BLaER1 treated with 17β-estradiol and CSF1 and Interleukin-3, amounts not matched to agents 10 nM and 100 nM (cell line): ENCODE results near the gene CYB5B.
A peak's percentile ranks its signal among the peaks of the same experiment; 100 is the strongest.
"Not testable (repeated sequence)": the region's sequence is repeated elsewhere in the genome, so short reads cannot be mapped to it uniquely, and the experiment has no call there.

Experiments used
- H3K27ac ChIP-seq, 11 experiments: shearing (Covaris generic); formaldehyde crosslinking; 2 replicates each; pipeline ENCODE4 v1.8.1; 2022
- H3K27me3 ChIP-seq, 11 experiments: shearing (Covaris generic); formaldehyde crosslinking; 2 replicates each; pipeline ENCODE4 v1.8.1; 2022
- H3K36me3 ChIP-seq, 11 experiments: shearing (Covaris generic); formaldehyde crosslinking; 2 replicates each; pipeline ENCODE4 v1.8.1; 2022
- H3K4me1 ChIP-seq, 10 experiments: shearing (Covaris generic); formaldehyde crosslinking; 2 replicates each; pipeline ENCODE4 v1.8.1; 2022
- H3K4me2 ChIP-seq, 11 experiments: shearing (Covaris generic); formaldehyde crosslinking; 2 replicates each; pipeline ENCODE4 v1.8.1; 2022
- H3K4me3 ChIP-seq, 10 experiments: shearing (Covaris generic); formaldehyde crosslinking; 2 replicates each; pipeline ENCODE4 v1.8.1; 2022
- H3K9ac ChIP-seq, 11 experiments: shearing (Covaris generic); formaldehyde crosslinking; 2 replicates each; pipeline ENCODE4 v1.8.1; 2022
- H3K9me3 ChIP-seq, 11 experiments: shearing (Covaris generic); formaldehyde crosslinking; replicated peaks in 1 of 11; 2 replicates each; pipeline ENCODE4 v1.8.1; 2022
- H4K20me1 ChIP-seq, 11 experiments: shearing (Covaris generic); formaldehyde crosslinking; 2 replicates each; pipeline ENCODE4 v1.8.1; 2022
- Cebpa-rat ChIP-seq, 11 experiments: shearing (Covaris generic); IDR thresholded peaks; 2 replicates each; pipeline ENCODE4 v1.8.1; 2022

The CYB5B gene

DNA sequence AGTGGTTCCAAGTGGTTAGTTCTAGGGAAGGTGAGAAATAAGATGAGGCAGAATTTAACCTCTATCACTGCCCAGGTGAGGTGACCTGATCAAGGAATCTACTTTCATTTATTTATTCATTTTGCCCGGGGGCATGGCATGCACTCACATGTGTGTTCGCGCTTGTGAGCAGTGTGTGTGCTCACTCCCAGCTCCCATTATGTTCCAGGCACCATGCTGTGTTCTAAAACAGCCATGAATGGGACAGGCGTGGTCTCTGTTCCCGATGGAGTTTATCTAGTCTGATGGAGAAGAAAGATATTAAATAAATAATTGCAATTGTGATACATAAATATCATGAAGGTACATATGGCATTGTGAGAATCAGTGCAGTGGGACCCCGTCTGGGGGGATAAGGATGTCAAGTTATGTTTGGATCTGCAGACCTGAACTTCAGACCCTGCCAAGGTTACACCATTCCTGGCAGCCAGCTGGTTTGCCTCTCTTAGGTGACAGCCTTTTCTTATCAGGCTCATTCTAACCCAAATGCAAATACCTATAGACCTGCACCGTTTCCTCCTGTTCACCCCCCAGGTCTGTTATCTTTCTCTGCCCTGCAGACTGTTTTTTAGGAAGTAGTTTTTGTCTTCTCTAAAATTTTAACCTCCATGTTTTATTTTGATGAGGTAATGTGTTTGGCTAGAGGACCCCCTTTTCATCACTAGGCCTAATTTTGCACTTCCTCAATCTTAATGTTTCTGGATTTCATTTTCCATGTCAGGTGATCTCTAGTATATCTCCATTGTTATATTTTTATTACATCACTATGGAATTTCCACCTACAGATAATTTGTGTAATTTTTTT, 11.8 kb downstream of the CYB5B start:
- no peak for TF ChIP-seq Cebpa-rat (IDR thresholded peaks at IDR 0.05)
- Histone ChIP-seq H3K4me3 (no peak overlapping the region), H3K9ac (no peak overlapping the region), H4K20me1 (peaks cover 6 to 99% (median 44%) of the 10 kb centered on the region in 11 experiments; a peak in 18 of 22 replicates), H3K36me3 (peaks cover 44 to 94% (median 70%) of the 10 kb centered on the region in 11 experiments), H3K4me2 (peak overlapping the region in 6 of 11 experiments; percentile 35 to 53 (median 44); a peak in 10 of 22 replicates), H3K9me3 (0 out of 22 replicates have a peak, but pooled peaks cover 0 to 5% (median 0%) of the 10 kb centered on the region in 11 experiments), H3K27me3 (no peaks in the 10 kb centered on the region), H3K27ac (no peak overlapping the region), H3K4me1 (peaks cover 0 to 55% (median 12%) of the 10 kb centered on the region in 10 experiments; a peak in 14 of 20 replicates)

DNA sequence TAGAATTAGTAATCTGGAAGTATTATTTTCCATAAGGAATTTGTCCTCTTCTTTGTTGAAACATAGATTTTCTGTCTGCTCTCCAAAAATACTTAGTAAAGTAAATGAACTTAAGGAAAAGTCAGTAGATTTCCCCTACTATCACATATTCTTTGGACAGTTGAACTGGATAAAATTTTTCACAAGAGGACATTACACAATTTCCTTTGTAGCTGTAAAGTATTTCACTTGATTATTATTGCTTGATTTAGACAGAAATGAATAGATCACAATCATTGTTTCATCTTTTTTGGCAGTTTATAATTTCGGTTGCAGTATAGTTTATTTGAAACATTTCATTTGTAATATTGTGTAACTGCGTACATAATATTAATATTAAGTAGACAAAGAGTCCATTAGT, 12.5 kb downstream of the CYB5B start:
- Histone ChIP-seq H3K27me3 (no peaks in the 10 kb centered on the region), H3K36me3 (peaks cover 37 to 90% (median 63%) of the 10 kb centered on the region in 11 experiments), H3K9me3 (0 out of 22 replicates have a peak, but pooled peaks cover 0 to 5% (median 0%) of the 10 kb centered on the region in 11 experiments)

DNA sequence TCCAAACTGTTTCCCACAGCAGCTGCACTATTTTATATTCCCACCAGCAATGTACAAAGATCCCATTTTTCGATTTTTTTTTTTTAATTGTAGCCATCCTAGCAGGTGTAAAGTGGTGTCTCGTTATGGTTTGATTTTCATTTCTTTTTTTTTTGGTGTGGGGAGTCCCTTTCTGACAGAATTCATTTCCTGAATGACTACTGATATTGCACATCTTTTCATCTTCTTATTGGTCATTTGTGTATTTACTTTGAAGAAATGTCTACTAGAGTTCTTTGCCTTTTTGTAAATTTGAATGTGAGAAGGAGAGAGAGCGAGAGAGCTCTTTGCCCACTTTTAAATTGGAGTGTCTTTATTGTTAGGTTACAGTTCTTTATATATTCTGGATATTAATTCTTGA, 14.0 kb downstream of the CYB5B start:
- Histone ChIP-seq H3K4me2 (peak overlapping the region in 2 of 11 experiments; percentile 3 to 28; a peak in 3 of 22 replicates), H3K9ac (no peak overlapping the region), H3K27ac (no peak overlapping the region)

More for the DNA sequence above, 12.5 kb downstream of the CYB5B start:
- peaks cover 6 to 97% (median 44%) of the 10 kb centered on the region in 11 experiments; a peak in 18 of 22 replicates for H4K20me1 ChIP-seq
- peak overlapping the region in 4 of 11 experiments; percentile 37 to 47 (median 44); a peak in 4 of 22 replicates for H3K4me2 ChIP-seq
- H3K4me1 ChIP-seq = peaks cover 0 to 56% (median 12%) of the 10 kb centered on the region in 10 experiments; a peak in 14 of 20 replicates
- no peak for TF ChIP-seq Cebpa-rat (IDR thresholded peaks at IDR 0.05)
- no peak overlapping the region for H3K4me3 ChIP-seq
- no peak overlapping the region for H3K9ac ChIP-seq
- no peak overlapping the region for H3K27ac ChIP-seq

DNA sequence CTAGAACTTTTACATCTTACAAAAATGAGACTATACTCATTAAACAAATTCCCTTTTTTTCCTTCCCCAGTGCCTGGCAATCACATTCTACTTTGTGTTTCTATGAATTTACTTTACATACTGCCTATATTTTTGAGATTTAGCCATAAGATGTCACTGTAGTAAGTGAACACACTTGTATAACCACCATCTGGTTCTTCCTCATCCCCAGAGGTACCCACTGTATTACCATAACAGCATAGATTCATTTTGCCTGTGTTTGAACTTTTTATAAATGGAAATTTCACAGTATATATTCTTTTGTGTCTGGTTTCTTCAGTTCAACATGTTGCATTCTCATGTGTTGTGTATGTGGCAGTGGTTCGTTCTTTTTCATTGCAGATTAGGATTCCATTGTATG, 15.8 kb downstream of the CYB5B start:
- Histone ChIP-seq H3K36me3 (peaks cover 18 to 69% (median 44%) of the 10 kb centered on the region in 11 experiments; a peak in 21 of 22 replicates), H3K9me3 (no peaks in the 10 kb centered on the region), H3K27me3 (no peaks in the 10 kb centered on the region), H3K4me3 (no peak overlapping the region), H3K4me2 (no peak overlapping the region), H3K4me1 (peaks cover 24 to 80% (median 40%) of the 10 kb centered on the region in 10 experiments), H3K27ac (no peak overlapping the region), H3K9ac (no peak overlapping the region), H4K20me1 (peaks cover 6 to 84% (median 34%) of the 10 kb centered on the region in 11 experiments; a peak in 18 of 22 replicates)
- TF ChIP-seq Cebpa-rat (IDR thresholded peaks at IDR 0.05) = no peak

More for the DNA sequence above, 14.0 kb downstream of the CYB5B start:
- Histone ChIP-seq H3K9me3 (no peaks in the 10 kb centered on the region), H3K36me3 (peaks cover 22 to 87% (median 59%) of the 10 kb centered on the region in 11 experiments; a peak in 21 of 22 replicates), H4K20me1 (peaks cover 6 to 84% (median 38%) of the 10 kb centered on the region in 11 experiments; a peak in 18 of 22 replicates), H3K4me3 (no peak overlapping the region), H3K4me1 (peaks cover 7 to 67% (median 22%) of the 10 kb centered on the region in 10 experiments), H3K27me3 (no peaks in the 10 kb centered on the region)
- TF ChIP-seq Cebpa-rat (IDR thresholded peaks at IDR 0.05) = no peak

DNA sequence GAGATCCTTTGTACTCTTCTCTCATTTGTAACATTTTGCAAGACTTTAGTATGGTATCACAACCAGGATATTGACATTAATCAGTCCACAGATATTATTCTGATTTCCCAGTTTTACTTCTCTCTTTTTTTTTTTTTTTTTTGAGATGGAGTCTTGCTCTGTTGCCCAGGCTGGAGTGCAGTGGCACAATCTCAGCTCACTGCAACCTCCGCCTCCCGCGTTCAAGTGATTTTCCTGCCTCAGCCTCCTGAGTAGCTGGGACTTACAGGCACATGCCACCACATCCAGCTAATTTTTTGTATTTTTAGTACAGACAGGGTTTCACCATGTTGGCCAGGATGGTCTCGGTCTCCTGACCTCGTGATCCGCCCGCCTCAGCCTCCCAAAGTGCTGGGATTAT, 16.6 kb downstream of the CYB5B start:
- not testable (repeated sequence) for H3K9ac ChIP-seq, H3K4me2 ChIP-seq, H3K9me3 ChIP-seq, H3K27ac ChIP-seq, H3K4me3 ChIP-seq, H3K27me3 ChIP-seq
- H3K36me3 ChIP-seq = peaks cover 11 to 62% (median 36%) of the 10 kb centered on the region in 11 experiments; a peak in 21 of 22 replicates
- H3K4me1 ChIP-seq = peaks cover 24 to 80% (median 39%) of the 10 kb centered on the region in 10 experiments
- H4K20me1 ChIP-seq = peaks cover 6 to 81% (median 29%) of the 10 kb centered on the region in 11 experiments; a peak in 18 of 22 replicates

DNA sequence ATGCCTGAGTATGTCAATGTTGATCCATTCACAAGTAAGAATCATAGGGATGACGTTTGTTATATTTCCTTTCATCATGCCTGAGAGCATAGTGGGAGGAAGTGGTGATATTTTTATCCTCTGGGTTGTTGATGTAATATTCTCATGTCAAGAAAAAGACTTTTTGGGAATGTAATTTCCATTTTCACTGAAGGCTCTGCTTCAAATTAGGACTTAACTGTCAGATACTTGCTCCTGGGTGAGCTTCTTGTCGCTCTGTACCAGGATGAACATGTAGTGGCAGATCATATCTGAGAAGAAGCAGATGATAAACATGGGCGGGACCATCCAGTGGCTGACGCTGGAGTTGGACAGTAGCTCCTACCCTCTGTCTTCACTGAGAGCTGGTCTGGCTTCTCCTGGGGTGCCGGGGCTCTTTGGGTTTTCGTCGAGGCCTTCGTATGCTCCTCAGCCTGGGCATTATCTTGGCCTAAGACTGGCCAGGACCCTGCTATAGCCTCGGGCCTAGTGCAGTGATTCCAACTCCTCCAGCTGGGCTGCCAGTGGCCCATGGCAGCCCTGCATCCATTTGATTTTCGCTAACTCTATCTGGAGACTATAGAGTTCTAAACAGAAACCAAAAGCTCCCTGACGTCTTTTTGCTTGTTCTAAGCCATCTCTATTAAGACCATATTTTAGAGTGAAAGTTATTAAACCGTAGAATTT, 19.7 kb downstream of the CYB5B start:
- Histone ChIP-seq H3K27ac (peak overlapping the region; percentile 31 to 83 (median 77); a peak in 21 of 22 replicates), H3K36me3 (peaks cover 34 to 68% (median 50%) of the 10 kb centered on the region in 11 experiments; a peak in 21 of 22 replicates), H3K27me3 (no peaks in the 10 kb centered on the region), H3K9ac (peak overlapping the region; percentile 15 to 69 (median 60); a peak in 21 of 22 replicates), H3K4me1 (peaks cover 23 to 52% (median 30%) of the 10 kb centered on the region in 10 experiments), H3K4me3 (peak overlapping the region; percentile 1 to 45 (median 22); a peak in 13 of 20 replicates), H3K9me3 (no peaks in the 10 kb centered on the region), H4K20me1 (peaks cover 6 to 75% (median 28%) of the 10 kb centered on the region in 11 experiments; a peak in 14 of 22 replicates), H3K4me2 (peak overlapping the region; percentile 65 to 92 (median 82))
- TF ChIP-seq Cebpa-rat (IDR thresholded peaks at IDR 0.05) = no peak

DNA sequence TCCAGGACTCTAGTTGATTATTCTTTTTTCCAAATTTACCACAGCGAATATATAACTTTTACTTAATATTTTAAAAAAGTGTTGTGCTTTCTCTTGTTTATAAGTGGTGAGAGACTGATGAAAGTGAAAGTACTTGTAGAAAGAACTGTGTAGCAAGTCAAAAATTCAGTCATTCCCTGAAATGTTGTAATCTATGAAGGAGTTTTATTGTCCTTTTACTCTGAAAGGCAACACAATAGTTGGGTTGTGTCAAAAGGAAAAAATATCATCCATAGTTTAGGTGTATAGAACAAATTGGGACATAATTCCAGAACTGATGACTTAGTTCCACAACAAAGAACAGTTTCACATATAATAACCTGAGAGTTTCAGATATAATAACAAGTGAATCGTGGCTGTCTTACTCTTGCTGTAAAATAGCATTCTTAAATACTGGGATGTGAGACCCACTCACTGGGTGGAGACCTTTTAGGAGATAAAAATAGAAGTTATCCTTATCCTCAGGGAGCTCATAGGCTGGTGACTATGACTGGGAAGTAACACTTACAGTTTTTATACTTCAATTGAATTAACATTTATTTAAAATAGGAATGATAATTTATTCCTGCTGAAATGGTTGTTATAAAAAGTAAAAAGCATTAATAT, 20.6 kb downstream of the CYB5B start:
- no peak for TF ChIP-seq Cebpa-rat (IDR thresholded peaks at IDR 0.05)
- Histone ChIP-seq H4K20me1 (peaks cover under 1 to 75% (median 19%) of the 10 kb centered on the region in 11 experiments; a peak in 13 of 22 replicates), H3K36me3 (peaks cover 35 to 68% (median 50%) of the 10 kb centered on the region in 11 experiments), H3K27me3 (no peaks in the 10 kb centered on the region), H3K4me3 (peak overlapping the region in 9 of 10 experiments; percentile 1 to 45 (median 18); a peak in 11 of 20 replicates), H3K9ac (peak overlapping the region; percentile 15 to 69 (median 60); a peak in 14 of 22 replicates), H3K4me1 (peaks cover 23 to 43% (median 29%) of the 10 kb centered on the region in 10 experiments), H3K27ac (peak overlapping the region; percentile 31 to 83 (median 77); a peak in 21 of 22 replicates), H3K4me2 (peak overlapping the region; percentile 65 to 92 (median 82); a peak in 20 of 22 replicates), H3K9me3 (no peaks in the 10 kb centered on the region)
